HG03159 (cell line): Measurements from ENCODE around the gene EEFSEC.

Source experiments
- ATAC-seq: cut with Tn5 transposase; IDR thresholded peaks from one replicate; pipeline ENCODE4 v1.9.1; 2021; ENCODE audit warnings: mild to moderate bottlenecking, moderate library complexity; ENCODE audit not compliant: unreplicated experiment

EEFSEC gene

GRCh38 chr3:128270559-128271492 is 117.5 kb downstream of the EEFSEC start:
- ATAC-seq = no peak

- ATAC-seq = no peak
Measured at GRCh38 chr3:128271536-128272332, 118.5 kb downstream of the EEFSEC start.

- ATAC-seq = no peak
Measured at GRCh38 chr3:128273109-128273840, 120.0 kb downstream of the EEFSEC start.

GRCh38 chr3:128273841-128274573 is 120.7 kb downstream of the EEFSEC start:
- no peak for ATAC-seq

- ATAC-seq = no peak
Measured at GRCh38 chr3:128274837-128275236, 121.6 kb downstream of the EEFSEC start.

- ATAC-seq = no peak
Measured at GRCh38 chr3:128275316-128276145, 122.2 kb downstream of the EEFSEC start.

GRCh38 chr3:128276146-128276435 is 122.8 kb downstream of the EEFSEC start:
- ATAC-seq = no peak

- ATAC-seq = no peak
Measured at GRCh38 chr3:128276577-128277183, 123.4 kb downstream of the EEFSEC start.

- ATAC-seq = no peak
Measured at GRCh38 chr3:128277378-128278069, 124.2 kb downstream of the EEFSEC start.

- ATAC-seq = no peak
Measured at GRCh38 chr3:128278130-128278529, 124.8 kb downstream of the EEFSEC start.

- ATAC-seq = no peak
Measured at GRCh38 chr3:128278761-128279600, 125.7 kb downstream of the EEFSEC start.

- no peak for ATAC-seq
Measured at GRCh38 chr3:128279601-128279880, 126.3 kb downstream of the EEFSEC start.

- no peak for ATAC-seq
Measured at GRCh38 chr3:128280481-128281052, 127.3 kb downstream of the EEFSEC start.

- ATAC-seq = no peak
Measured at GRCh38 chr3:128281056-128281455, 127.8 kb downstream of the EEFSEC start.

GRCh38 chr3:128281461-128282367 is 128.4 kb downstream of the EEFSEC start:
- ATAC-seq = no peak

- ATAC-seq = no peak
Measured at GRCh38 chr3:128282380-128283196, 129.3 kb downstream of the EEFSEC start.
